ENCODE data around the gene CLCN4. TPM values are rescaled to one million over a fixed set of nuclear protein-coding genes. Genes with fewer than 3 reads are reported as not detected.

CLCN4 gene
- total RNA-seq, 3 donors from 2014 or later, result 2.9 to 4.7 (median 3.7) TPM

GRCh38 chrX:10189317-10190268 is 32.8 kb downstream of the CLCN4 start:
- TF ChIP-seq, protein P1, sequence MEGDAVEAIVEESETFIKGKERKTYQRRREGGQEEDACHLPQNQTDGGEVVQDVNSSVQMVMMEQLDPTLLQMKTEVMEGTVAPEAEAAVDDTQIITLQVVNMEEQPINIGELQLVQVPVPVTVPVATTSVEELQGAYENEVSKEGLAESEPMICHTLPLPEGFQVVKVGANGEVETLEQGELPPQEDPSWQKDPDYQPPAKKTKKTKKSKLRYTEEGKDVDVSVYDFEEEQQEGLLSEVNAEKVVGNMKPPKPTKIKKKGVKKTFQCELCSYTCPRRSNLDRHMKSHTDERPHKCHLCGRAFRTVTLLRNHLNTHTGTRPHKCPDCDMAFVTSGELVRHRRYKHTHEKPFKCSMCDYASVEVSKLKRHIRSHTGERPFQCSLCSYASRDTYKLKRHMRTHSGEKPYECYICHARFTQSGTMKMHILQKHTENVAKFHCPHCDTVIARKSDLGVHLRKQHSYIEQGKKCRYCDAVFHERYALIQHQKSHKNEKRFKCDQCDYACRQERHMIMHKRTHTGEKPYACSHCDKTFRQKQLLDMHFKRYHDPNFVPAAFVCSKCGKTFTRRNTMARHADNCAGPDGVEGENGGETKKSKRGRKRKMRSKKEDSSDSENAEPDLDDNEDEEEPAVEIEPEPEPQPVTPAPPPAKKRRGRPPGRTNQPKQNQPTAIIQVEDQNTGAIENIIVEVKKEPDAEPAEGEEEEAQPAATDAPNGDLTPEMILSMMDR (IDR thresholded peaks at IDR 0.05), result peak; percentile 77 to 86 (median 81)
- TF ChIP-seq POLR2AphosphoS5 (IDR thresholded peaks at IDR 0.05) (peak in 1 of 3 donors; percentile 11), POLR2A (IDR thresholded peaks at IDR 0.05) (no peak)
- peak; percentile 56 to 65 for DNase-seq (ENCODE audit: low spot score in 2 of 2)
- H3K4me3 ChIP-seq, result no peak overlapping the region
- H3K36me3 ChIP-seq, result no peaks in the 10 kb centered on the region
- intact Hi-C loops (cut with DNase I; ENCODE audit: low total_unique reads), result loop anchor here (10.0 kb wide), 1 partner anchor 435 kb away; the partner anchor contains the start of gene MID1
- H3K27ac ChIP-seq, result no peak overlapping the region
- H3K4me1 ChIP-seq, result no peaks in the 10 kb centered on the region
- no peaks in the 10 kb centered on the region for H3K9me3 ChIP-seq
- peaks cover 0 to 40% of the 10 kb centered on the region in 2 donors for H3K27me3 ChIP-seq

- no peak overlapping the region for H3K4me3 ChIP-seq
- H3K36me3 ChIP-seq, result no peaks in the 10 kb centered on the region
- H3K4me1 ChIP-seq, result no peaks in the 10 kb centered on the region
- H3K27ac ChIP-seq, result no peak overlapping the region
- intact Hi-C loops (cut with DNase I; ENCODE audit: low total_unique reads), result loop anchor here (10.0 kb wide), 1 partner anchor 434 kb away; the partner anchor contains the start of gene MID1
- TF ChIP-seq, protein P1 (IDR thresholded peaks at IDR 0.05), result peak in 2 of 3 donors; percentile 21 to 28
- TF ChIP-seq POLR2AphosphoS5 (IDR thresholded peaks at IDR 0.05), result no peak
- no peak for DNase-seq (ENCODE audit: low spot score in 2 of 2)
- H3K27me3 ChIP-seq, result peaks cover 0 to 34% of the 10 kb centered on the region in 2 donors
- H3K9me3 ChIP-seq, result no peaks in the 10 kb centered on the region
Observed at GRCh38 chrX:10190367-10190766, 33.6 kb downstream of the CLCN4 start.

GRCh38 chrX:10193587-10193986 is 36.8 kb downstream of the CLCN4 start:
- no peak for DNase-seq (ENCODE audit: low spot score in 2 of 2)
- Histone ChIP-seq H3K36me3 (no peaks in the 10 kb centered on the region), H3K27ac (no peak overlapping the region), H3K4me3 (no peak overlapping the region), H3K27me3 (peaks cover 0 to 19% of the 10 kb centered on the region in 2 donors), H3K4me1 (no peaks in the 10 kb centered on the region), H3K9me3 (no peaks in the 10 kb centered on the region)
- no peak for TF ChIP-seq POLR2AphosphoS5 (IDR thresholded peaks at IDR 0.05)
- TF ChIP-seq POLR2A (IDR thresholded peaks at IDR 0.05), result no peak
- TF ChIP-seq, protein P1 (IDR thresholded peaks at IDR 0.05), result no peak
- intact Hi-C loops (cut with DNase I; ENCODE audit: low total_unique reads), result loop anchor here (10.0 kb wide), 1 partner anchor 431 kb away; the partner anchor contains the start of gene MID1

DNA sequence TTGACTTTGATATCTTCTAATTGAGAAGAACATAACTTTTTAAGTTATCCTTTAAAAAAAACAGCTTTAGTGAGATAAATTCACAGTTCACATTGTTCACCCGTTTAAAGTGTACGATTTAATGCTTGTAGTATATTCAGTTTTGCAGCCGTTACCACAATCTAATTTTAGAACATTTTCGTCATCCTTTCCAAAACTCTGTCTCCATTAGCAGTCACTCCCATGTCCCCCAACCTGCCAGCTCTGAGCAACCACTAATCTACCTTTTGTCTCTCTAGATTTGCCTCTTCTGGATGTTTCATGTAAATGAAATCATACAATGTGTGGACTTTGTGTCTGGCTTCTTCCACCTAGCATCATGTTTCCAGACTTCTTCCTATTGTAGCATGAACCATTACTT is 38.6 kb downstream of the CLCN4 start:
- peaks cover 0 to 19% of the 10 kb centered on the region in 2 donors for H3K27me3 ChIP-seq
- no peaks in the 10 kb centered on the region for H3K9me3 ChIP-seq
- no peak for DNase-seq (ENCODE audit: low spot score in 2 of 2)
- intact Hi-C loops (cut with DNase I; ENCODE audit: low total_unique reads), result loop anchor here (10.0 kb wide), 1 partner anchor 429 kb away; the partner anchor contains the start of gene MID1
- H3K4me1 ChIP-seq, result no peaks in the 10 kb centered on the region
- H3K36me3 ChIP-seq, result no peaks in the 10 kb centered on the region
- no peak overlapping the region for H3K4me3 ChIP-seq
- no peak for TF ChIP-seq POLR2AphosphoS5 (IDR thresholded peaks at IDR 0.05)
- TF ChIP-seq, protein P1 (IDR thresholded peaks at IDR 0.05), result no peak
- no peak for TF ChIP-seq POLR2A (IDR thresholded peaks at IDR 0.05)
- no peak overlapping the region for H3K27ac ChIP-seq

DNA sequence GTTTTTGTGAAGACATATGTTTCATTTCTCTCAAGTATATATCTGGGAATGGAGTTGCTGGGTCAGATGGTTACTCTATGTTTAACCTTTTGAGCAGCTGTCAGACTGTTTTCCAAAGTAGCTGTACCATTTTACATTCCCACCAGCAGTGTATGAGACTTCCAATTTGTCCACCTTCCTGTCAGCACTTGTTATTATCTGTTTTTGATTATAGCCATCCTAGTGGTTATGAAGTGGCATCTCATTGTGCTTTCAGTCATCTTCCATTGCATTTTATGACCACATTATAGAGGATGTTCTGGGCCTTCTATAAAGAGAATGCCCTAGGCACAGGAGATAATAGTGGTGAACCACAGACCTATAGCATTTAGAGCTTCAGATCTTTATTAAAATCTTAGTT is 39.2 kb downstream of the CLCN4 start:
- H3K4me1 ChIP-seq, result no peaks in the 10 kb centered on the region
- TF ChIP-seq POLR2AphosphoS5 (IDR thresholded peaks at IDR 0.05) (no peak), POLR2A (IDR thresholded peaks at IDR 0.05) (no peak)
- TF ChIP-seq, protein P1 (IDR thresholded peaks at IDR 0.05), result no peak
- H3K4me3 ChIP-seq, result no peak overlapping the region
- intact Hi-C loops (cut with DNase I; ENCODE audit: low total_unique reads), result loop anchor here (10.0 kb wide), 1 partner anchor 429 kb away; the partner anchor contains the start of gene MID1
- H3K36me3 ChIP-seq, result no peaks in the 10 kb centered on the region
- no peak for DNase-seq (ENCODE audit: low spot score in 2 of 2)
- H3K9me3 ChIP-seq, result no peaks in the 10 kb centered on the region
- H3K27me3 ChIP-seq, result peaks cover 0 to 24% of the 10 kb centered on the region in 2 donors
- no peak overlapping the region for H3K27ac ChIP-seq

Data from breast epithelium (tissue), 4 donors.